DMS 273 treated with DMSO at 0.1 percent for 48 hours (cell line): ENCODE data around the gene CANX.
A peak's percentile ranks its signal among the peaks of the same experiment; 100 is the strongest.

Source experiments
- DNase-seq: peaks from one replicate; lab custom pipeline; 2025; lab: John Stamatoyannopoulos, UW

CANX gene

GRCh38 chr5:179749857-179750508 lies 51.2 kb downstream of the CANX start:
- no peak for DNase-seq

DNA sequence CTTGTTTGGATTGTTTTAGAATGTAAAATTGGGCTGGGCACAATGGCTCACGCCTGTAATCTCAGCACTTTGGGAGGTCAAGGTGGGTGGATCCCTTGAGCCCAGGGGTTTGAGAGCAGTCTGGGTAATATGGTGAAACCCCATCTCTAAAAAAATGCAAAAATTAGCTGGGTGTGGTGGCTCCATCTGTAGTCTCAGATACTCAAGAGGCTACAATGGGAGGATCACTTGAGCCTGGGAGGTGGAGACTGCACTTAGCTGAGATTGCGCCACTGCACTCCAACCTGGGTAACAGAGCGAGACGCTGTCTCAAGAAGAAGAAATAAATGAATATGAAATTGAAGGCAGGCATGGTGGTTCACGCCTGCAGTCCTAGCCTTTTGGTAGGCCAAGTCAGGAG lies 55.2 kb downstream of the CANX start:
- no peak for DNase-seq

GRCh38 chr5:179755022-179755421 lies 56.3 kb downstream of the CANX start:
- no peak for DNase-seq

DNA sequence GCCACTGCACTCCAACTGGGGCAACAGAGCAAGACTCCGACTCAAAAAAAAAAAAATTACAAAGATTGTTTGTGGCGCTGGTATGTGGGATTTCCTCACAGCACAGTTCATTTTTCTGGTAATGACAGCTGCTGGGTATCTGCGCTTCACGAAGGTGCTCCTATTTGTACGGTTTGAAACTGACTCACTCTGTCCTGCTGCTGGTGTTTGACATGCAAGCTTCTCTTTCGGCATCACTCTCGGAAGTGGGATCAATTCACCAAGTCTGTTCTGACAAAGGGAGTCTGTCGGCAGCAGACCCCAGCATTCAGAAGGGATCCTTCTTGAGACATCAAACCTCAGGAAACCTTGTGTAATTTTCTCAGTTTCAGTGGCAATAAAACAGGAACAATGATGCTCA lies 60.2 kb downstream of the CANX start:
- no peak for DNase-seq

GRCh38 chr5:179759581-179760551 lies 61.1 kb downstream of the CANX start:
- DNase-seq = no peak

GRCh38 chr5:179762079-179762780 lies 63.5 kb downstream of the CANX start:
- DNase-seq = peak; percentile 62

- no peak for DNase-seq
Observed at GRCh38 chr5:179762781-179763176, 64.0 kb downstream of the CANX start.

GRCh38 chr5:179763215-179763945 lies 64.6 kb downstream of the CANX start:
- DNase-seq = no peak

DNA sequence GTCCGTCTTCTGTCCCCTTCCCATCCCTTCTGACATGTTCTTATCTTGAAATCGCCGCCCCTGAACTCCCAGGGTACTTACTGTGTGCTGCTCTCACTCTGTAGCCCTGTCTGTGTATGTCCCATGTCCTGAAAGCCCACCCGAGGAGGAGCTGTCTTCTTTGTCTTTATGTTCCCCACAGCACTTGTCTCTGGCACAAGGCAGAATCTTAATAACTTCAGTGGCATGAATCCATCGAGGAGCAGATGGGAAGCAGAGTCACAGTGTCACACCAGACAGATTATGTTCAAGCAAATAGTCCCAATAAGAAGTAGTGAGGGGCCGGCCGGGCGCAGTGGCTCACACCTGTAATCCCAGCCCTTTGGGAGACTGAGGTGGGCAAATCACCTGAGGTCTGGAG lies 65.3 kb downstream of the CANX start:
- no peak for DNase-seq

DNA sequence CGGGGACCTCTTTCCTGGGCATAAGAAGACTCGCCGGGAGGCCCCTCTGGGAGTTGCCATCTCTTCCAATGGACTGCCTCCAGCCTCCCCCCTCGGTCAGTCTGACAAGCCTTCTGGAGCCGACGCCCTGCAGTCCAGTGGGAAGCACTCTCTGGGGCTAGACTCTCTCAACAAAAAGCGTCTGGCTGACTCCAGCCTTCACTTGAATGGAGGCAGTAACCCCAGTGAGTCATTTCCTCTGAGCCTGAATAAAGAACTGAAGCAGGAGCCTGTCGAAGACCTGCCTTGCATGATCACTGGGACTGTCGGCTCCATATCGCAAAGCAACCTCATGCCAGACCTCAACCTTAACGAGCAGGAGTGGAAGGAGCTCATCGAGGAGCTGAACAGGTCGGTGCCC lies 66.6 kb downstream of the CANX start:
- no peak for DNase-seq

DNA sequence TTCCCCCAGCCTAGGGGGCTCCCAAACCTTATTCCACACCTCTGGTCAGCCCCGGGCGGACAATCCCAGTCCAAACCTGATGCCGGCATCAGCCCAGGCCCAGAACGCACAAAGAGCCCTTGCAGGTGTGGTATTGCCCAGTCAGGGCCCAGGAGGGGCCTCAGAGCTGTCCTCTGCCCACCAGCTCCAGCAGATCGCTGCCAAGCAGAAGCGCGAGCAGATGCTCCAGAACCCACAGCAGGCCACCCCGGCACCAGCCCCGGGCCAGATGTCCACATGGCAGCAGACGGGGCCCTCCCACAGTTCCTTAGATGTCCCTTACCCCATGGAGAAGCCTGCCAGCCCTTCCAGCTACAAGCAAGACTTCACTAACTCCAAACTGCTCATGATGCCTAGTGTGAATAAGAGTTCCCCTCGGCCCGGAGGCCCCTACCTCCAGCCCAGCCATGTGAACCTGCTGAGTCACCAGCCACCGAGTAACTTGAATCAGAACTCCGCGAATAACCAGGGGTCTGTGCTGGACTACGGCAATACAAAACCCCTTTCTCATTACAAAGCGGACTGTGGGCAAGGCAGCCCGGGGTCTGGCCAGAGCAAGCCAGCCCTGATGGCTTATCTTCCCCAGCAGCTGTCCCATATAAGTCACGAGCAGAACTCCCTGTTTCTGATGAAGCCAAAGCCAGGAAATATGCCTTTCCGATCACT lies 67.4 kb downstream of the CANX start:
- peak; percentile 42 for DNase-seq

GRCh38 chr5:179766726-179767455 lies 68.1 kb downstream of the CANX start:
- DNase-seq = no peak

- no peak for DNase-seq
Observed at GRCh38 chr5:179767496-179768100, 68.8 kb downstream of the CANX start.

- DNase-seq = no peak
Observed at GRCh38 chr5:179768326-179769085, 69.7 kb downstream of the CANX start.

DNA sequence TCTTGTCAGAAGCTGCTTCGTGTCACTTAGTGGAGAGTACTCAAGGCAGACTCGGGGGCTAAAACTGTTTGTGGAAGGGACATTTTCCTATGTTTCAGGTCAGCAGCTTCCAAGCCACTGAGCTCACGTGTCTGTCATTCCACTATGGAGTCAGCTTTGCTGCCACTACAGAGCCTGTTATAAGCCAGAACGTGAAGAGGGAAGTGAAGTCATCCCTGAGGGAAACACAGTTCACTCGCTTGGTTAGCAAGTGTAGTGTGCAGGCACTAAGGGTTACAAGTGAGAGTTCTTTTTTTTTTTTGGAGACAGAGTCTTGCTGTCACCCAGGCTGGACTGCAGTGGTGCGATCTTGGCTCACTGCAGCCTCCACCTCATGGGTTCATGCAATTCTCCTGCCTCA lies 70.5 kb downstream of the CANX start:
- DNase-seq = no peak

GRCh38 chr5:179769796-179770195 lies 71.0 kb downstream of the CANX start:
- no peak for DNase-seq

GRCh38 chr5:179771311-179771895 lies 72.6 kb downstream of the CANX start:
- no peak for DNase-seq

DNA sequence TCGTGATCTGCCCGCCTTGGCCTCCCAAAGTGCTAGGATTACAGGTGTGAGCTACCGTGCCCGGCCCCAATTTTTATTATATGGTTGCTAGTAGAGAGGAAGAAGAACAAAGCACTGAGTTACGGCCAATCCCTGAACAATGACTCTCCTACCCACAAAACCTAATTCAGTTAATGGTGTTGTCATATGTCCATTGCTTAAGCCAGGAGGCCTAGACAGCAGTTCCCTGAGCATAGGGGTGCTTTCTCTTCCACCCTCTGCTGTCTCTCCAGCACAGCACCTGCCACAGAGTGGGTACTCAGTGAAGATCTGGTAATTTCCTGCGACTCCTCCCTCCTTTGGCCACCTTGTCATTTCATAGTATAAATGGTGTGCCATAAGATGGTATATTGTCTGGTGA lies 73.6 kb downstream of the CANX start:
- DNase-seq = no peak

- no peak for DNase-seq
Observed at GRCh38 chr5:179773686-179774040, 74.9 kb downstream of the CANX start.
